Endothelial cell of umbilical vein (primary cell): Measurements from ENCODE around the gene BBS5.

Source experiments
- EZH2 ChIP-seq: IDR thresholded peaks from 2 replicates; pipeline ENCODE4 v1.6.1; 2012; ENCODE audit warnings: borderline replicate concordance, low read depth, mild to moderate bottlenecking, moderate library complexity, low read length, inconsistent platforms; ENCODE audit not compliant: severe bottlenecking
- POLR2A ChIP-seq: IDR thresholded peaks from 2 replicates; pipeline ENCODE4 v1.6.1; 2012; ENCODE audit warnings: low read depth, mild to moderate bottlenecking, control low read depth, low read length
- POLR2AphosphoS5 ChIP-seq: IDR thresholded peaks from 2 replicates; pipeline ENCODE4 v1.6.1; 2012; ENCODE audit warnings: low read depth, mild to moderate bottlenecking, control low read depth, low read length, moderate library complexity; ENCODE audit not compliant: insufficient read depth
- TF ChIP-seq, protein P1 (sequence below), 2 donors: IDR thresholded peaks; 1 replicate in 1 of 2; 2 replicates in 1 of 2; pipeline ENCODE4 v1.5.1; 2011; ENCODE audit warnings: low read length in 2 of 2, mild to moderate bottlenecking in 2 of 2, moderate library complexity in 2 of 2, control low read depth in 1 of 2, inconsistent platforms in 1 of 2, low read depth in 1 of 2; ENCODE audit not compliant: insufficient read depth in 1 of 2; ENCODE audit errors: extremely low read depth in 1 of 2

DNA sequence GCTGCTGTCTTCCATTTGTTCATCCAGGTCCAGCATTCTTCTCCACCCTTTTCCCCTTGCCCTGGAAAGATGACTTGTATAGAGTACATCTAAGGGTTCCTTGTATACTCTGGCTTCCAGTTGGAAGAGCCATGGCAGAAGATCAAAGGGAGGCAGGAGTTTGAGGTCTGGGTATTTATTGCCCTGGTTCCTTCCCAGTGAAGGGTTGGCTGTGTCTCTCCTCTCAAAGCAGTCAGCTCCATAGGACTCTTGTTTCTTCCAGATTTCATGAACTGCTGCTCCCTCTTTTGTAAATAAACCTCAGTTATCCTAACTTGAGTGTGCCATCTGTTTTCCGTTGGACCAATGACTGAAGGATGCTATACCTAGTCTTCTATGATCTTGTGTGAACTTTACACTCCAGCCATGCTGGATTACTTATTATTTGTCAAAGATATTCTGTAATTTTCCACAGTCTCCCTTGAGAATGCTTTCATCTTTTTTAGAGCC is 6.4 kb downstream of the BBS5 start:
- TF ChIP-seq, protein P1, sequence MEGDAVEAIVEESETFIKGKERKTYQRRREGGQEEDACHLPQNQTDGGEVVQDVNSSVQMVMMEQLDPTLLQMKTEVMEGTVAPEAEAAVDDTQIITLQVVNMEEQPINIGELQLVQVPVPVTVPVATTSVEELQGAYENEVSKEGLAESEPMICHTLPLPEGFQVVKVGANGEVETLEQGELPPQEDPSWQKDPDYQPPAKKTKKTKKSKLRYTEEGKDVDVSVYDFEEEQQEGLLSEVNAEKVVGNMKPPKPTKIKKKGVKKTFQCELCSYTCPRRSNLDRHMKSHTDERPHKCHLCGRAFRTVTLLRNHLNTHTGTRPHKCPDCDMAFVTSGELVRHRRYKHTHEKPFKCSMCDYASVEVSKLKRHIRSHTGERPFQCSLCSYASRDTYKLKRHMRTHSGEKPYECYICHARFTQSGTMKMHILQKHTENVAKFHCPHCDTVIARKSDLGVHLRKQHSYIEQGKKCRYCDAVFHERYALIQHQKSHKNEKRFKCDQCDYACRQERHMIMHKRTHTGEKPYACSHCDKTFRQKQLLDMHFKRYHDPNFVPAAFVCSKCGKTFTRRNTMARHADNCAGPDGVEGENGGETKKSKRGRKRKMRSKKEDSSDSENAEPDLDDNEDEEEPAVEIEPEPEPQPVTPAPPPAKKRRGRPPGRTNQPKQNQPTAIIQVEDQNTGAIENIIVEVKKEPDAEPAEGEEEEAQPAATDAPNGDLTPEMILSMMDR (IDR thresholded peaks at IDR 0.05; ENCODE audit: extremely low read depth in 1 of 2, insufficient read depth in 1 of 2, low read depth in 1 of 2, low read length in 2 of 2) = no peak
- TF ChIP-seq POLR2A (no peak), POLR2AphosphoS5 (no peak), EZH2 (no peak)
